HG03095 (cell line): ENCODE results near the gene XRCC4.
"Not testable (repeated sequence)": the region's sequence is repeated elsewhere in the genome, so short reads cannot be mapped to it uniquely, and the experiment has no call there.

ENCODE experiments used
- ATAC-seq: cut with Tn5 transposase; IDR thresholded peaks from one replicate; pipeline ENCODE4 v1.9.1; 2021; ENCODE audit warnings: moderate library complexity; ENCODE audit not compliant: unreplicated experiment

XRCC4 gene

GRCh38 chr5:83253720-83254119, 176.4 kb downstream of the XRCC4 start:
- ATAC-seq = no peak

GRCh38 chr5:83255268-83255667, 177.9 kb downstream of the XRCC4 start:
- ATAC-seq = no peak

GRCh38 chr5:83256091-83256780, 178.9 kb downstream of the XRCC4 start:
- no peak for ATAC-seq

- ATAC-seq = not testable (repeated sequence)
Observed at GRCh38 chr5:83257684-83258083, 180.3 kb downstream of the XRCC4 start.

- ATAC-seq = no peak
Observed at GRCh38 chr5:83265318-83265717, 188.0 kb downstream of the XRCC4 start.

- ATAC-seq = no peak
Observed at GRCh38 chr5:83270311-83270710, 193.0 kb downstream of the XRCC4 start.

- no peak for ATAC-seq
Observed at GRCh38 chr5:83277154-83277553, 199.8 kb downstream of the XRCC4 start.

GRCh38 chr5:83277953-83278352, 200.6 kb downstream of the XRCC4 start:
- ATAC-seq = no peak

GRCh38 chr5:83281176-83281575, 203.8 kb downstream of the XRCC4 start:
- no peak for ATAC-seq

GRCh38 chr5:83281658-83282057, 204.3 kb downstream of the XRCC4 start:
- ATAC-seq = no peak

- no peak for ATAC-seq
Observed at GRCh38 chr5:83283761-83284160, 206.4 kb downstream of the XRCC4 start.

GRCh38 chr5:83285661-83286398, 208.5 kb downstream of the XRCC4 start:
- ATAC-seq = no peak

GRCh38 chr5:83294246-83294645, 216.9 kb downstream of the XRCC4 start:
- no peak for ATAC-seq

GRCh38 chr5:83299353-83299752, 222.0 kb downstream of the XRCC4 start:
- ATAC-seq = no peak

GRCh38 chr5:83306572-83307241, 229.4 kb downstream of the XRCC4 start:
- peak; percentile 96 for ATAC-seq

- no peak for ATAC-seq
Observed at GRCh38 chr5:83312663-83313062, 235.3 kb downstream of the XRCC4 start.

GRCh38 chr5:83313436-83313835, 236.1 kb downstream of the XRCC4 start:
- no peak for ATAC-seq

GRCh38 chr5:83321483-83322055, 244.2 kb downstream of the XRCC4 start:
- ATAC-seq = no peak

- no peak for ATAC-seq
Observed at GRCh38 chr5:83322273-83322924, 245.1 kb downstream of the XRCC4 start.

- ATAC-seq = no peak
Observed at GRCh38 chr5:83323557-83324180, 246.3 kb downstream of the XRCC4 start.

GRCh38 chr5:83331842-83332241, 254.5 kb downstream of the XRCC4 start:
- ATAC-seq = no peak
